ENCODE results near the gene OTX2. TPM values are rescaled to one million over a fixed set of nuclear protein-coding genes. Genes with fewer than 3 reads are reported as not detected.

Gene OTX2
- total RNA-seq (2012; rRNA removed), result not detected in 2 replicates

DNA sequence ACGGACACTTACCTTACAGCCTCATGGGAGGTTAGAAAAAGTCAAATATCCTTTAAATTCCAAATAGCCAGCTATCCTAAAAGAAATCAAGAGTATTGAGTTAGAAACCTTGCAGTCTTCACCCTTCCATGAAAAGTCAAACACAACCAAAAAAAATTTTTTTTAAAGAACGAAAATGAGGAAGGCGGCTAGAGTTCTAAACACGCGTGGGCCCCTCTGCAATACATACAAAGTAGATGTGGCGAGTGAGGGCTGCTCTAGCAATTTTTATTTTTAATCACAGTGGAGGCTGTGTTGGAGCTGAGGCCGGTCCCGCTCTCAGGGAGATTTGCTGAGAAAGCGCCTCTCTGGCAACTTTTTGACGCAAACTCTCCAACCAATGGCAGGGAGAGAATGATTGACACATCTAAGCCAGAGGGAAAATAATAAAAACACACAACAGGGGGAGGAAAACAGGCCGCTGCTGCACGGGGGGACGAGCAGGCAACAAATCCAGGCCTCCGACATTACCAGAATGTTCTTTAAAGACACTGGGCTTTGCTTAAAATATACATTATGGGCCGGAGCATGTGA is at the start of gene OTX2:
Gene OTX2 (minus strand): TSS at position 333 of the 573 bp plus-strand sequence. CDS start 5,023 bp downstream, outside the sequence.
- H3K9me3 ChIP-seq (replicated peaks; ENCODE audit: low read length), result no peaks in the 10 kb centered on the region
- no peak within 1 kb of the TSS for H3K4me2 ChIP-seq (ENCODE audit: low read length)
- no peak within 1 kb of the TSS for H3K4me3 ChIP-seq (ENCODE audit: low read length)
- peaks cover 90% of the 10 kb centered on the region for H3K27me3 ChIP-seq (ENCODE audit: control insufficient read depth, insufficient read depth, low read length)
- H3K36me3 ChIP-seq (ENCODE audit: insufficient read depth, low read length), result no peaks in the 10 kb centered on the region
- H3K9ac ChIP-seq (ENCODE audit: low read depth, low read length), result no peak within 1 kb of the TSS
- H3K4me1 ChIP-seq (ENCODE audit: control insufficient read depth, insufficient read depth, low read length), result no peaks in the 10 kb centered on the region

DNA sequence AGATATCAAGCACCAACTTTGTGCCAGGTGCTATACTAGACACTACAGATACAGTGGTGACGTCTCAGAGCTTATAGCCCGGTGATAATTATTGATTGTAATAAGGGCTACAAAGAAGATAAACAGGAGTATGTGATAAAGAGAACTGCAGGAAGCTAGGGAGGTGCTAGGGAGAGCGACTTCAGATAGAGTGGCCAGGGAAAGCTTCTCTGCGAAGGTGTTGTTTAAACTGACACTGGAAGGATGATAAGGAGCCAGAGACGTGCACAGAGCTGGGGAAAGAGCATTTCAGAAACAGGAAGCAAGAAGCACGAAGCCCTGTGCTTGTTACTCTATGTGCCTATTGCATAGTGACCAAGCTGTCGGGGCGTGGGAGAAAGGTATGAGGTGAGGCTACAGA is 48.1 kb upstream of the OTX2 start:
- Histone ChIP-seq H3K36me3 (ENCODE audit: insufficient read depth, low read length) (no peaks in the 10 kb centered on the region), H3K4me3 (ENCODE audit: low read length) (no peak overlapping the region), H3K4me1 (ENCODE audit: control insufficient read depth, insufficient read depth, low read length) (no peaks in the 10 kb centered on the region), H3K27me3 (ENCODE audit: control insufficient read depth, insufficient read depth, low read length) (no peaks in the 10 kb centered on the region), H3K4me2 (ENCODE audit: low read length) (no peak overlapping the region), H3K9me3 (replicated peaks; ENCODE audit: low read length) (no peaks in the 10 kb centered on the region), H3K9ac (ENCODE audit: low read depth, low read length) (no peak overlapping the region)

DNA sequence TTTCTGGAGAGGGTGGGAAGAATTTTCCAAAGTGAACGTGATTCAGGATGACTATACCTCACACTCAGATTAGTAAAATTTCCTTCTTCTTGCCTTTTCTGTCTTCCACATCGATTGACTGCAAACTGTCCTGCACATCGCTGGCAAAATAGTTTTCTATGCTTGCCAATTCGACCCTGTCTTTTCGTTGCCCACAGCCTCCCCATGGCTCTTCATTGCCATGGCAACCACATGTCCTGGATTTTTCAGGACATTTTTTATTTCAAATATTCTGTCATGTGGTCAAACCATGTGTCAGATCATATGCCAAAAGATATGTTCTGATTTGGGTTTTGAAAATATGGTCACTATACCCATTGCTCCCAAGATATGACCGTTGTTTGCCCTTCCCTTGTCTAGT is 46.9 kb upstream of the OTX2 start:
- Histone ChIP-seq H3K9ac (ENCODE audit: low read depth, low read length) (no peak overlapping the region), H3K9me3 (replicated peaks; ENCODE audit: low read length) (no peaks in the 10 kb centered on the region), H3K36me3 (ENCODE audit: insufficient read depth, low read length) (no peaks in the 10 kb centered on the region), H3K4me1 (ENCODE audit: control insufficient read depth, insufficient read depth, low read length) (no peaks in the 10 kb centered on the region), H3K4me2 (ENCODE audit: low read length) (no peak overlapping the region), H3K27me3 (ENCODE audit: control insufficient read depth, insufficient read depth, low read length) (no peaks in the 10 kb centered on the region), H3K4me3 (ENCODE audit: low read length) (no peak overlapping the region)

DNA sequence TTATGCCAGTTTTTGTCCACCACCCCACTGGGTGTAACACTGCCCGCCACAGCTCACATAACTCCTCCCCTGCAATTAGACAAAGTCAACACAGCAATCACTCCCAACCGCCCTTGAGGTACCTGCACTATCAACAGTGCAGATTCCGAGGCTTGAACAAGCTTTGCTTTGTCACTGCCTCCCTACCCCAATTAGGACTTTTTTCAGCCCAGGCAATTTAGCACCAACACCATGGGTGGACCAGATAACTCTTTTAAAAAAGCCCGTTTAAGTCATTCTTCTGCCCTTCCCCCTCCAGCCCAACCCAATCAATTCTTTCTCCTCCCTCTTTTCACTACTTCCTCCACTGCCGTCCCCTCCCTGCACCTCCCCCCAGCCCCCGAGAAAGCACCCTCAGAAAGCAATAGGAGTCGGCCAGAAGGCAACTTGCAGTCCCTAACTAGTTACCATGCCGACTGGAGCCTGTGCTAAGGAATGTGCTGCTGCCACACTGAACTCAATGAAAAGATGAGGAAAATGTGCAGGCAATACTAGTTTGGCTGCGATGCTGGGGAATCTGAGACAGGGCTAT is 45.7 kb upstream of the OTX2 start:
- H3K36me3 ChIP-seq (ENCODE audit: insufficient read depth, low read length), result no peaks in the 10 kb centered on the region
- H3K9me3 ChIP-seq (replicated peaks; ENCODE audit: low read length), result no peaks in the 10 kb centered on the region
- no peaks in the 10 kb centered on the region for H3K4me1 ChIP-seq (ENCODE audit: control insufficient read depth, insufficient read depth, low read length)
- no peaks in the 10 kb centered on the region for H3K27me3 ChIP-seq (ENCODE audit: control insufficient read depth, insufficient read depth, low read length)
- no peak overlapping the region for H3K4me3 ChIP-seq (ENCODE audit: low read length)
- no peak overlapping the region for H3K9ac ChIP-seq (ENCODE audit: low read depth, low read length)
- no peak overlapping the region for H3K4me2 ChIP-seq (ENCODE audit: low read length)

GRCh38 chr14:56854325-56854724 is 44.0 kb upstream of the OTX2 start:
- no peaks in the 10 kb centered on the region for H3K36me3 ChIP-seq (ENCODE audit: insufficient read depth, low read length)
- no peak overlapping the region for H3K4me3 ChIP-seq (ENCODE audit: low read length)
- no peak overlapping the region for H3K4me2 ChIP-seq (ENCODE audit: low read length)
- H3K4me1 ChIP-seq (ENCODE audit: control insufficient read depth, insufficient read depth, low read length), result no peaks in the 10 kb centered on the region
- no peak overlapping the region for H3K9ac ChIP-seq (ENCODE audit: low read depth, low read length)
- H3K27me3 ChIP-seq (ENCODE audit: control insufficient read depth, insufficient read depth, low read length), result no peaks in the 10 kb centered on the region
- H3K9me3 ChIP-seq (replicated peaks; ENCODE audit: low read length), result no peaks in the 10 kb centered on the region

DNA sequence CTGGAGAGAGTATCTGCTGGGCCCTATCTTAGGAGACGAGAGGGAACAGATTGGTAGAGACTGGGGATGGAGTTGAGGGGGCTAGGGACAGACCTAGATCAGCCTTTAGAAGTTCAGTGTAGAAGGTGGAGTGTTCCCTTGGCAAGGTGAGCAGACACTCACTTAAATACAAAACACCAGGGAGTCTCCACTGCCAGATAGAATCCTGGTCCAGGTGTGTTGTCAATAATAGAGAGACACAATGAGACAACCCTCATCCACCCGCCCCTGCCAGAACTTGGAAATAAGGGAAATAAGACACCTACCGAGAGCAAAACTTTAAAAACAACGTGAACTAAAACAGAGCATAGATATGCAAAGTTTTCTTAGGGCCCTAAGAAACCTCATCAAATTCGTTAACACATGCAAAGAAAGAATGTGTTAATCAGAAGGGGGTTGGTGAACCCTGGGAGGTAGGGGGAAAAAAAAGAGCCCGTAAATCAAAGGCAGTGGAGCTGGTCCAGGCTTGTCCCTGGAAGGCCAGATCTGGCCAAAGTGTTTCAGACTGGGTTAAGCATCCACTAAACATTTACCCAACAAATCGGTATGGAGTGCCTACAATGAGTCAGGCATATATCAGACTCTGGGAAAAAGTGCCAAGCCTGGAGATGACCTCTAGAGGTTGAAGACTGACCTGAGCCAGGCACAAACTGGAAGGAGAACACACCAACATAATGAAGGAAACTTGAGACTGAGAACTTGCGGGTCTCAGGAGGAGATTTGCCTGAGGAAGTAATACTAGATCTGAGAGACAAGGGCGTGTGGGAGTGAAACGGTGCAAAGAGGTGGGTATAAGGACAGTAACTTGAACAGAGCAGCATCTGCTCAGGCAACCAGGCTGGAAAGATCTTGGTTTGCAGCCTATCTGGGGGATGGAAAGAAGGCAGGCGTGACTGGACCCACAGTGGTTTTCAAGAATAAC is 37.0 kb upstream of the OTX2 start:
- Histone ChIP-seq H3K4me1 (ENCODE audit: control insufficient read depth, insufficient read depth, low read length) (no peaks in the 10 kb centered on the region), H3K36me3 (ENCODE audit: insufficient read depth, low read length) (no peaks in the 10 kb centered on the region), H3K4me2 (ENCODE audit: low read length) (no peak overlapping the region), H3K27me3 (ENCODE audit: control insufficient read depth, insufficient read depth, low read length) (no peaks in the 10 kb centered on the region), H3K9me3 (replicated peaks; ENCODE audit: low read length) (no peaks in the 10 kb centered on the region), H3K9ac (ENCODE audit: low read depth, low read length) (no peak overlapping the region), H3K4me3 (ENCODE audit: low read length) (no peak overlapping the region)

- H3K36me3 ChIP-seq (ENCODE audit: insufficient read depth, low read length), result no peaks in the 10 kb centered on the region
- no peaks in the 10 kb centered on the region for H3K9me3 ChIP-seq (replicated peaks; ENCODE audit: low read length)
- no peak overlapping the region for H3K9ac ChIP-seq (ENCODE audit: low read depth, low read length)
- H3K4me1 ChIP-seq (ENCODE audit: control insufficient read depth, insufficient read depth, low read length), result no peaks in the 10 kb centered on the region
- H3K4me2 ChIP-seq (ENCODE audit: low read length), result no peak overlapping the region
- no peak overlapping the region for H3K4me3 ChIP-seq (ENCODE audit: low read length)
- H3K27me3 ChIP-seq (ENCODE audit: control insufficient read depth, insufficient read depth, low read length), result no peaks in the 10 kb centered on the region
These were observed 34.2 kb upstream of the OTX2 start for GRCh38 chr14:56844406-56845002.

- Histone ChIP-seq H3K4me1 (ENCODE audit: control insufficient read depth, insufficient read depth, low read length) (no peaks in the 10 kb centered on the region), H3K4me3 (ENCODE audit: low read length) (no peak overlapping the region), H3K36me3 (ENCODE audit: insufficient read depth, low read length) (no peaks in the 10 kb centered on the region), H3K9me3 (replicated peaks; ENCODE audit: low read length) (no peaks in the 10 kb centered on the region), H3K9ac (ENCODE audit: low read depth, low read length) (no peak overlapping the region), H3K4me2 (ENCODE audit: low read length) (no peak overlapping the region), H3K27me3 (ENCODE audit: control insufficient read depth, insufficient read depth, low read length) (no peaks in the 10 kb centered on the region)
These were observed 31.3 kb upstream of the OTX2 start for GRCh38 chr14:56841611-56842010.

DNA sequence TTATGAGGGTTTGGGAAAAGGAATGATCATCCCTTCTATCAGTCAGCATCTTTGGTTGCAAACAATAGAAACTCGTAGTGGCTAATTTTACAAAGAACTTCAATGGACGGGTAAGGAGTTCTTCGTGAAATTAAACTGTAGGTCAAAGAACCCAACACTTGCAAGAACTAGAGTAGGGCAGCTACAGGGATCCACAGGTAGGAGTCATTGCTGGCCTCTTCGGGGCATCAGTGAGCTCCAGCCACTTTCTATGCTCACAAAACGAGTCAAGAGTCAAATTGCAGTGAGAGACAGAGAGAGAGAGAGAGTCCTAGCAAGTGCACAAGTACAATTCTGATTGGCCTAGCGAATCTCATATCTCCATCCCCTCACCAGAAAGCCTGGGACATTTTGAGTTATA is 29.9 kb upstream of the OTX2 start:
- Histone ChIP-seq H3K4me1 (ENCODE audit: control insufficient read depth, insufficient read depth, low read length) (no peaks in the 10 kb centered on the region), H3K27me3 (ENCODE audit: control insufficient read depth, insufficient read depth, low read length) (no peaks in the 10 kb centered on the region)

DNA sequence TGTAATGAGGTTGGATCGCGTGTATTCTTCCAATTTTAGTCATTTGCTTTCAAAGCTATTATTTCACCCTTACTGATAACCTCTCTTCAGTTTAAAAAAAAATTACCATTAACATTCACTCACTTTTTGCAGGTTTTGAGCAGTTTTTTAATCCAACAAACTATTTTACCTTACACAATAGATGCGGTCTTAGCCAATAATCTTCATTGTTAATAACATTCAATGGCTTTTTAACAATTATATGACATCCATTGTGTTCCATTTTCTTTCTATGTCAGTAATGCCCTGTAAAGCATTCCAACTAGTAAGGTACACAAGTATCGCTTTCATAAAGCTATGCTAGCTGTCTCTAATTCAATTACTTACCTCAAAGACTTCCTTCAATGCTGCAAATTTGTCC is 18.9 kb upstream of the OTX2 start:
- Histone ChIP-seq H3K4me3 (ENCODE audit: low read length) (no peak overlapping the region), H3K27me3 (ENCODE audit: control insufficient read depth, insufficient read depth, low read length) (no peaks in the 10 kb centered on the region), H3K4me1 (ENCODE audit: control insufficient read depth, insufficient read depth, low read length) (no peaks in the 10 kb centered on the region), H3K4me2 (ENCODE audit: low read length) (no peak overlapping the region), H3K36me3 (ENCODE audit: insufficient read depth, low read length) (no peaks in the 10 kb centered on the region), H3K9ac (ENCODE audit: low read depth, low read length) (no peak overlapping the region), H3K9me3 (replicated peaks; ENCODE audit: low read length) (no peaks in the 10 kb centered on the region)

More for the DNA sequence above, 29.9 kb upstream of the OTX2 start:
- no peak overlapping the region for H3K9ac ChIP-seq (ENCODE audit: low read depth, low read length)
- H3K9me3 ChIP-seq (replicated peaks; ENCODE audit: low read length), result no peaks in the 10 kb centered on the region
- H3K4me2 ChIP-seq (ENCODE audit: low read length), result no peak overlapping the region
- H3K36me3 ChIP-seq (ENCODE audit: insufficient read depth, low read length), result no peaks in the 10 kb centered on the region
- no peak overlapping the region for H3K4me3 ChIP-seq (ENCODE audit: low read length)

DNA sequence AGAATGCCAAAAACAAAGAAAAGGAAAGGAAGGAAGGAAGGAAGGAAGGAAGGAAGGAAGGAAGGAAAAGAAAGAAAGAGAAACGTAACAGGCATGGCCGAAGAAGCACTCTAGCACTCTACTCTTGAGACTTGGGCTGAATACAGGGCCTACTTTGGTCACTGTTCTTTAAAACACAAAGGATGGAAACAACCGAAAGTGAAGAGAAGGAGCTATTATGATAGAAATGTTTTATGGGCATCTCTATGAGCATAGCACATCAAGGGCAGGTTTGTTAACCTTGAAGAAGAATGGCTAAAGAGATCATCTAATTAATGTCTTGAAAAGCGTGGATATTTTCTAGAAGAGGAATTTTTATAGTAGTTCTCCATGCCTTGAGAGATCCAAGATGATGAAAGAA is 15.9 kb upstream of the OTX2 start:
- H3K9ac ChIP-seq (ENCODE audit: low read depth, low read length), result no peak overlapping the region
- H3K36me3 ChIP-seq (ENCODE audit: insufficient read depth, low read length), result no peaks in the 10 kb centered on the region
- no peak overlapping the region for H3K4me3 ChIP-seq (ENCODE audit: low read length)
- H3K4me1 ChIP-seq (ENCODE audit: control insufficient read depth, insufficient read depth, low read length), result no peaks in the 10 kb centered on the region
- H3K9me3 ChIP-seq (replicated peaks; ENCODE audit: low read length), result no peaks in the 10 kb centered on the region
- H3K4me2 ChIP-seq (ENCODE audit: low read length), result no peak overlapping the region
- H3K27me3 ChIP-seq (ENCODE audit: control insufficient read depth, insufficient read depth, low read length), result no peaks in the 10 kb centered on the region
